GM12891 (cell line): Measurements from ENCODE around the gene EVI5.
"Not testable (repeated sequence)": the region's sequence is repeated elsewhere in the genome, so short reads cannot be mapped to it uniquely, and the experiment has no call there.

ENCODE experiments used
- PAX5 ChIP-seq: IDR thresholded peaks from 2 replicates; pipeline ENCODE4 v1.6.1; 2011; ENCODE audit warnings: low read length, moderate library complexity, mild to moderate bottlenecking; ENCODE audit not compliant: insufficient read depth, severe bottlenecking
- POLR2A ChIP-seq: IDR thresholded peaks from 2 replicates; pipeline ENCODE4 v1.6.1; 2011; ENCODE audit warnings: low read depth, low read length, control low read depth
- POLR2AphosphoS5 ChIP-seq: IDR thresholded peaks from 2 replicates; pipeline ENCODE4 v1.6.1; 2011; ENCODE audit warnings: low read depth, low read length, control low read depth
- POU2F2 ChIP-seq: IDR thresholded peaks from 2 replicates; pipeline ENCODE4 v1.6.1; 2011; ENCODE audit warnings: low read depth, mild to moderate bottlenecking, control low read depth, low read length, moderate library complexity
- SPI1 ChIP-seq: IDR thresholded peaks from 2 replicates; pipeline ENCODE4 v1.6.1; 2011; ENCODE audit warnings: low read depth, low read length, control low read depth
- TAF1 ChIP-seq: IDR thresholded peaks from 2 replicates; pipeline ENCODE4 v1.6.1; 2011; ENCODE audit warnings: low read depth, low read length, control low read depth

DNA sequence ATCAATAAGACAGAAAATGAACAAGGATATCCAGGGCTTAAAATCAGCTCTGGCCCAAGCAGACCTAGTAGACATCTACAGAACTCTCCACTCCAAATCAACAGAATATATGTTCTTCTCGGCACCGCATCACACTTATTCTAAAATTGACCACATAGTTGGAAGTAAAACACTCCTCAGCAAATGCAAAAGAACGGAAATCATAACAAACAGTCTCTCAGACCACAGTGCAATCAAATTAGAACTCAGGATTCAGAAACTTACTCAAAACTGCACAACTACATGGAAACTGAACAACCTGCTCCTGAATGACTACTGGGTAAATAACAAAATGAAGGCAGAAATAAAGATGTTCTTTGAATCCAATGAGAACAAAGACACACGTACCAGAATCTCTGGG lies 252.5 kb downstream of the EVI5 start:
- not testable (repeated sequence) for TF ChIP-seq TAF1, POLR2A, POLR2AphosphoS5, SPI1, POU2F2, PAX5
